ENCODE results near the gene TRANK1. TPM values are rescaled to one million over a fixed set of nuclear protein-coding genes. Genes with fewer than 3 reads are reported as not detected.

TRANK1 gene
- total RNA-seq, 1 experiment from 2014 or later = 10.3 TPM

- H3K27me3 Mint-ChIP-seq (ENCODE audit: unreplicated experiment) = no peaks in the 10 kb centered on the region
- no peak for DNase-seq
- H3K9me3 Mint-ChIP-seq (ENCODE audit: low read depth, unreplicated experiment) = no peaks in the 10 kb centered on the region
- peaks cover 9% of the 10 kb centered on the region for H3K4me1 Mint-ChIP-seq (ENCODE audit: low read depth, unreplicated experiment)
- no peak for TF ChIP-seq CTCF (IDR thresholded peaks at IDR 0.05; ENCODE audit: unreplicated experiment)
- H3K4me3 Mint-ChIP-seq (ENCODE audit: low read depth, unreplicated experiment) = no peak overlapping the region
- intact Hi-C loops (cut with micrococcal nuclease; ENCODE audit: unreplicated experiment) = no loop called here
- CTCF ChIA-PET = no interaction called here
- H3K27ac Mint-ChIP-seq (ENCODE audit: unreplicated experiment) = no peak overlapping the region
- peaks cover 13% of the 10 kb centered on the region for H3K36me3 Mint-ChIP-seq (ENCODE audit: insufficient read depth, unreplicated experiment)
- no TSS peak for BruUV-seq (replicated peaks)
Observed at GRCh38 chr3:36988356-36988755, 43.5 kb upstream of the TRANK1 start.

- CTCF ChIA-PET = interaction anchor here (0.7 to 1.9 kb wide), 3 partner anchors 12 to 178 kb away, joined by 3 to 4 read pairs (median 4); partner anchors contain the start of genes EPM2AIP1 and MLH1
Observed at GRCh38 chr3:36981006-36981405, 36.2 kb upstream of the TRANK1 start.

GRCh38 chr3:36973139-36973538, 28.3 kb upstream of the TRANK1 start:
- no peak for TF ChIP-seq CTCF (IDR thresholded peaks at IDR 0.05; ENCODE audit: unreplicated experiment)
- BruUV-seq (replicated peaks) = no TSS peak
- H3K27ac Mint-ChIP-seq (ENCODE audit: unreplicated experiment) = no peak overlapping the region

More at GRCh38 chr3:36981006-36981405, 36.2 kb upstream of the TRANK1 start:
- Mint-ChIP-seq H3K9me3 (ENCODE audit: low read depth, unreplicated experiment) (no peaks in the 10 kb centered on the region), H3K27me3 (ENCODE audit: unreplicated experiment) (no peaks in the 10 kb centered on the region), H3K36me3 (ENCODE audit: insufficient read depth, unreplicated experiment) (peaks cover 22% of the 10 kb centered on the region), H3K4me3 (ENCODE audit: low read depth, unreplicated experiment) (no peak overlapping the region), H3K4me1 (ENCODE audit: low read depth, unreplicated experiment) (no peaks in the 10 kb centered on the region), H3K27ac (ENCODE audit: unreplicated experiment) (no peak overlapping the region)
- intact Hi-C loops (cut with micrococcal nuclease; ENCODE audit: unreplicated experiment) = no loop called here
- no peak for TF ChIP-seq CTCF (IDR thresholded peaks at IDR 0.05; ENCODE audit: unreplicated experiment)
- DNase-seq = no peak
- no TSS peak for BruUV-seq (replicated peaks)

GRCh38 chr3:36972163-36972562, 27.3 kb upstream of the TRANK1 start:
- TF ChIP-seq CTCF (IDR thresholded peaks at IDR 0.05; ENCODE audit: unreplicated experiment) = no peak
- no peak overlapping the region for H3K27ac Mint-ChIP-seq (ENCODE audit: unreplicated experiment)
- no peak for DNase-seq
- no peaks in the 10 kb centered on the region for H3K36me3 Mint-ChIP-seq (ENCODE audit: insufficient read depth, unreplicated experiment)
- no peak overlapping the region for H3K4me3 Mint-ChIP-seq (ENCODE audit: low read depth, unreplicated experiment)
- CTCF ChIA-PET = interaction anchor here (0.5 kb wide), 1 partner anchor 184 kb away, joined by 5 read pairs; no protein-coding TSS in a partner anchor
- intact Hi-C loops (cut with micrococcal nuclease; ENCODE audit: unreplicated experiment) = no loop called here
- H3K27me3 Mint-ChIP-seq (ENCODE audit: unreplicated experiment) = no peaks in the 10 kb centered on the region
- H3K4me1 Mint-ChIP-seq (ENCODE audit: low read depth, unreplicated experiment) = no peaks in the 10 kb centered on the region
- H3K9me3 Mint-ChIP-seq (ENCODE audit: low read depth, unreplicated experiment) = no peaks in the 10 kb centered on the region
- BruUV-seq (replicated peaks) = no TSS peak

More at GRCh38 chr3:36973139-36973538, 28.3 kb upstream of the TRANK1 start:
- no peak for DNase-seq
- Mint-ChIP-seq H3K27me3 (ENCODE audit: unreplicated experiment) (no peaks in the 10 kb centered on the region), H3K9me3 (ENCODE audit: low read depth, unreplicated experiment) (no peaks in the 10 kb centered on the region), H3K36me3 (ENCODE audit: insufficient read depth, unreplicated experiment) (no peaks in the 10 kb centered on the region), H3K4me1 (ENCODE audit: low read depth, unreplicated experiment) (no peaks in the 10 kb centered on the region), H3K4me3 (ENCODE audit: low read depth, unreplicated experiment) (no peak overlapping the region)
- intact Hi-C loops (cut with micrococcal nuclease; ENCODE audit: unreplicated experiment) = no loop called here
- CTCF ChIA-PET = no interaction called here
